ENCODE measurements around the gene KCTD20. TPM values are rescaled to one million over a fixed set of nuclear protein-coding genes. Genes with fewer than 3 reads are reported as not detected.

The KCTD20 gene
- total and polyA plus RNA-seq, 10 of the 15 experiments (the other 5 are each of a cell fraction or from before 2014, with no cell fraction given), result 18.1 to 77.0 (median 50.5) TPM

DNA sequence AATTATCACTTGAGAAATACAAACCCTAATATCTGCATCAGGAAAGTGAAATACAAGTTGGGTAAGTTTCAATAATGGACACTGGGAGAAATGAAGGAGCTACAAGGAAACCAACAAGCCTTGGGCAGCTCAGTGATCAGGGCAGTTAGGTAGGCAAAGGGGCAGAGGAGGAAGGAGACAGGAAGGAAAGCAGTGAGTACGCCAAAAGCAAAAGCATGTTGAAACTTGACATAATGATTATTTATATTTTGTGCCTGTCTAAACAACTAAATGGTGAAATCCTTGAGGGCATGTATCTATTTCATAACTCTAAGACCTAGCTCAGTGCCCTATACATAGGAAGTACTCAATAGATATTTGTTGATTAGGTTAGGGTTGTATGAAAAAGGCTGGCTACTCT is 23.5 kb upstream of the KCTD20 start:
- ChIA-PET RAD21 (ENCODE audit: unreplicated experiment) (interaction anchor here (0.8 to 1.5 kb wide), 5 partner anchors 8 to 196 kb away, joined by 3 to 4 read pairs (median 4); no protein-coding TSS in a partner anchor), SMC1A (ENCODE audit: uncharacterized antibody, unreplicated experiment) (interaction anchor here (0.9 to 1.1 kb wide), 4 partner anchors 13 to 180 kb away, joined by 3 to 7 read pairs (median 3); no protein-coding TSS in a partner anchor), POLR2A (no interaction called here), CTCF (interaction anchor here (0.8 to 1.1 kb wide), 4 partner anchors 114 to 339 kb away, joined by 3 to 5 read pairs (median 4); no protein-coding TSS in a partner anchor)
- no peaks in the 10 kb centered on the region for H3K79me2 ChIP-seq (ENCODE audit: control insufficient read depth, insufficient read depth, low read length)
- no peak overlapping the region for H3K4me3 ChIP-seq
- H3K9me3 ChIP-seq (replicated peaks; ENCODE audit: control insufficient read depth, insufficient read depth, low read length), result no peaks in the 10 kb centered on the region
- no peaks in the 10 kb centered on the region for H4K20me1 ChIP-seq (ENCODE audit: control insufficient read depth, insufficient read depth)
- intact Hi-C loops (cut with micrococcal nuclease; ENCODE audit: unreplicated experiment) (no loop called here), in situ Hi-C loops (cut with MboI) (no loop called here)
- H3K27me3 ChIP-seq (replicated peaks in 1 of 2; ENCODE audit: control insufficient read depth in 2 of 2, insufficient read depth in 2 of 2, low read length in 1 of 2), result no peaks in the 10 kb centered on the region
- no peaks in the 10 kb centered on the region for H3K36me3 ChIP-seq (ENCODE audit: control insufficient read depth in 2 of 2, insufficient read depth in 2 of 2, low read length in 1 of 2)
- BruUV-seq (replicated peaks), result no TSS peak
- H3K9ac ChIP-seq (ENCODE audit: control insufficient read depth, insufficient read depth, low read length), result no peak overlapping the region
- ATAC-seq, result no peak
- no peak overlapping the region for H3K4me2 ChIP-seq (ENCODE audit: control insufficient read depth, insufficient read depth)
- no peak for FAIRE-seq
- peaks cover 8% of the 10 kb centered on the region for H3K4me1 ChIP-seq (ENCODE audit: control insufficient read depth, insufficient read depth, low read length)
- 92% methylated on average over 1 of the region's 1 CpG for WGBS (ENCODE audit: insufficient coverage, insufficient replicate concordance, low lambda C conversion rate, missing lambda C conversion rate)
- H2AFZ ChIP-seq (ENCODE audit: control insufficient read depth, low read depth, low read length), result no peak overlapping the region
- H3K27ac ChIP-seq (ENCODE audit: control insufficient read depth, insufficient read depth), result no peak overlapping the region
- TF ChIP-seq, protein P1, sequence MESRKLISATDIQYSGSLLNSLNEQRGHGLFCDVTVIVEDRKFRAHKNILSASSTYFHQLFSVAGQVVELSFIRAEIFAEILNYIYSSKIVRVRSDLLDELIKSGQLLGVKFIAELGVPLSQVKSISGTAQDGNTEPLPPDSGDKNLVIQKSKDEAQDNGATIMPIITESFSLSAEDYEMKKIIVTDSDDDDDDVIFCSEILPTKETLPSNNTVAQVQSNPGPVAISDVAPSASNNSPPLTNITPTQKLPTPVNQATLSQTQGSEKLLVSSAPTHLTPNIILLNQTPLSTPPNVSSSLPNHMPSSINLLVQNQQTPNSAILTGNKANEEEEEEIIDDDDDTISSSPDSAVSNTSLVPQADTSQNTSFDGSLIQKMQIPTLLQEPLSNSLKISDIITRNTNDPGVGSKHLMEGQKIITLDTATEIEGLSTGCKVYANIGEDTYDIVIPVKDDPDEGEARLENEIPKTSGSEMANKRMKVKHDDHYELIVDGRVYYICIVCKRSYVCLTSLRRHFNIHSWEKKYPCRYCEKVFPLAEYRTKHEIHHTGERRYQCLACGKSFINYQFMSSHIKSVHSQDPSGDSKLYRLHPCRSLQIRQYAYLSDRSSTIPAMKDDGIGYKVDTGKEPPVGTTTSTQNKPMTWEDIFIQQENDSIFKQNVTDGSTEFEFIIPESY (IDR thresholded peaks at IDR 0.05), result no peak
- TF ChIP-seq MTA2 (IDR thresholded peaks at IDR 0.05; ENCODE audit: low read depth) (no peak), JUND (IDR thresholded peaks at IDR 0.05; ENCODE audit: low read depth, low read length) (no peak), NBN (IDR thresholded peaks at IDR 0.05) (no peak), CEBPB (IDR thresholded peaks at IDR 0.05; ENCODE audit: borderline replicate concordance in 1 of 2, low read depth in 2 of 2, low read length in 2 of 2) (no peak)
- no peak for DNase-seq (ENCODE audit: low read depth, low spot score)
